Tibial artery (tissue), 4 donors: ENCODE results near the gene SPAG9.

Experiments
- DNase-seq, 2 donors: peaks; one replicate each; pipeline ENCODE4 v3.0.0-alpha.2; 2019
- H3K27ac ChIP-seq, 2 donors: fragments of 200-600 bp; sonication (generic) in 1 of 2; 1 replicate in 1 of 2; 2 replicates in 1 of 2; pipeline ENCODE4 v1.5.1; 2018 to 2019; ENCODE audit warnings: mild to moderate bottlenecking in 1 of 2
- H3K27me3 ChIP-seq, 2 donors: fragments of 200-600 bp; sonication (generic) in 1 of 2; one replicate each; pipeline versions ENCODE4 v1.5.1 to v1.6.0; 2016 to 2019
- H3K36me3 ChIP-seq, 3 donors: fragments of 200-600 bp; sonication (generic) in 2 of 3; one replicate each; pipeline ENCODE4 v1.5.1; 2016 to 2019; ENCODE audit warnings: mild to moderate bottlenecking in 2 of 3
- H3K4me1 ChIP-seq, 4 donors: fragments of 200-600 bp; sonication (generic) in 2 of 4; 1 replicate in 3 of 4; 2 replicates in 1 of 4; pipeline ENCODE4 v1.5.1; 2016 to 2019
- H3K4me3 ChIP-seq, 2 donors: fragments of 200-600 bp; sonication (generic) in 1 of 2; 1 replicate in 1 of 2; 2 replicates in 1 of 2; pipeline ENCODE4 v1.5.1; 2018 to 2019; ENCODE audit warnings: mild to moderate bottlenecking in 2 of 2
- H3K9me3 ChIP-seq, 3 donors: fragments of 200-600 bp; sonication (generic) in 1 of 3; one replicate each; pipeline ENCODE4 v1.5.1; 2016 to 2019
- intact Hi-C: fragments of 100-400 bp; cut with DNase I; formaldehyde crosslinking; loops from one replicate; pipeline ENCODE4 v1.15.0; 2023; ENCODE audit warnings: low total_unique reads
- TF ChIP-seq, protein P1 (sequence below), 2 experiments: fragments of 200-600 bp in 1 of 2; fragments of 450-650 bp in 1 of 2; IDR thresholded peaks; one replicate each; pipeline ENCODE4 v1.5.1; 2017 to 2019; ENCODE audit warnings: antibody characterized with exemption in 2 of 2, mild to moderate bottlenecking in 1 of 2, moderate library complexity in 1 of 2

SPAG9 gene

DNA sequence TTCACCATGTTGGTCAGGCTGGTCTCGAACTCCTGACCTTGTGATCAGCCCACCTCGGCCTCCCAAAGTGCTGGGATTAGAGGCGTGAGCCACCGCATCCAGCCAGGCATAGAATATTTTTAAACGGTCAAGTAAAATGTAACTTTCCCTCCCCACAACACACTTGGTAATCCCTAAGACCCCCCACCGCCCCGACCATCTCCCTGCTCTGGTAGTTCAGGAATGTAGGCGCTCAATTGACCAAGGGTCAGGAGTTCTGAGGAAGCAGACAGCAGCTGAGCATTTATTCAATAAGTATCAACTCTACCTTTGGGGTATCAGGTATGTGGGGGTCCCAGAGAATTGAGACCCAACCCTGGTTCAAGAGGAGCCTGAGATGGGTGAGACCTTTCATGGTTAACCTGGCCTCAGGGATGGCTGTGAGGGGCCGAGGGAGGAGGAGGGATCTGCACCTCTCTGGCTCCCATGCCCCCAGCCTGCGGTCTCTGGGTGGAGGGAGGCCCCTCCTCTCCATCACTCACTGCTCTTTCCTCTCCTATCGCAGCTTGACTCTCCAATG lies 206.1 kb downstream of the SPAG9 start:
- no peak overlapping the region for H3K4me3 ChIP-seq
- H3K27ac ChIP-seq = no peak overlapping the region
- TF ChIP-seq, protein P1, sequence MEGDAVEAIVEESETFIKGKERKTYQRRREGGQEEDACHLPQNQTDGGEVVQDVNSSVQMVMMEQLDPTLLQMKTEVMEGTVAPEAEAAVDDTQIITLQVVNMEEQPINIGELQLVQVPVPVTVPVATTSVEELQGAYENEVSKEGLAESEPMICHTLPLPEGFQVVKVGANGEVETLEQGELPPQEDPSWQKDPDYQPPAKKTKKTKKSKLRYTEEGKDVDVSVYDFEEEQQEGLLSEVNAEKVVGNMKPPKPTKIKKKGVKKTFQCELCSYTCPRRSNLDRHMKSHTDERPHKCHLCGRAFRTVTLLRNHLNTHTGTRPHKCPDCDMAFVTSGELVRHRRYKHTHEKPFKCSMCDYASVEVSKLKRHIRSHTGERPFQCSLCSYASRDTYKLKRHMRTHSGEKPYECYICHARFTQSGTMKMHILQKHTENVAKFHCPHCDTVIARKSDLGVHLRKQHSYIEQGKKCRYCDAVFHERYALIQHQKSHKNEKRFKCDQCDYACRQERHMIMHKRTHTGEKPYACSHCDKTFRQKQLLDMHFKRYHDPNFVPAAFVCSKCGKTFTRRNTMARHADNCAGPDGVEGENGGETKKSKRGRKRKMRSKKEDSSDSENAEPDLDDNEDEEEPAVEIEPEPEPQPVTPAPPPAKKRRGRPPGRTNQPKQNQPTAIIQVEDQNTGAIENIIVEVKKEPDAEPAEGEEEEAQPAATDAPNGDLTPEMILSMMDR (IDR thresholded peaks at IDR 0.05) = no peak
- intact Hi-C loops = loop anchor here (5.0 kb wide), 1 partner anchor 37 kb away; no protein-coding TSS in a partner anchor
- H3K36me3 ChIP-seq = no peaks in the 10 kb centered on the region
- H3K4me1 ChIP-seq = peaks cover 2 to 26% (median 10%) of the 10 kb centered on the region in 4 donors
- H3K9me3 ChIP-seq = no peaks in the 10 kb centered on the region
- no peak for DNase-seq
- H3K27me3 ChIP-seq = no peaks in the 10 kb centered on the region

DNA sequence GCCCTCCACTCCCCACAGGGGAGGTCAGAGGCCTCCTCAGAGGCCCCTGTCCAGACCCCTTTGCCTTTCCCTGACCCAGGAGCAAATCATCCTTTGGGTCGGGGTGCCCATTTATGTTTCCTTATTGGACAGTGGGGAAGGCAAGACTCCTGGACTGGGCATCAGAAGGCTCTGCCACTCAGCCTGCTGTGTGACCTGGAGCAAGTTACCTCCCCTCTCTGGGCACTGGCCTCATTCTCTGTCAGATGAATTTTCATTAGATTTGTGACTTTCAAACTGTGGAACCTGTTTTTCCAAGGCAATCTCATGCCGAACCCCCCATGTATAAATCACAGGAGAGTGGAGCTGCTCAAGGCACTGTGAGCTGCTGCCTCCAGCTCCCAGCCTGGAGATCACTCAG lies 207.5 kb downstream of the SPAG9 start:
- Histone ChIP-seq H3K36me3 (no peaks in the 10 kb centered on the region), H3K9me3 (no peaks in the 10 kb centered on the region), H3K4me1 (peaks cover 0 to 18% (median 0%) of the 10 kb centered on the region in 4 donors), H3K4me3 (no peak overlapping the region), H3K27ac (no peak overlapping the region), H3K27me3 (no peaks in the 10 kb centered on the region)
- TF ChIP-seq, protein P1 (IDR thresholded peaks at IDR 0.05) = no peak
- DNase-seq = no peak
- intact Hi-C loops = loop anchor here (5.0 kb wide), 1 partner anchor 36 kb away; no protein-coding TSS in a partner anchor
